RPMI7951 (cell line): ENCODE data around the gene MUCL3. TPM values are rescaled to one million over a fixed set of nuclear protein-coding genes. Genes with fewer than 3 reads are reported as not detected.
"Not testable (repeated sequence)": the region's sequence is repeated elsewhere in the genome, so short reads cannot be mapped to it uniquely, and the experiment has no call there.

ENCODE experiments used
- DNase-seq: peaks from one replicate; pipeline ENCODE4 v3.0.0-alpha.2; 2012; ENCODE audit warnings: low read depth
- total RNA-seq: library from RNA; depleted of rRNA; stranded (reverse); fragments of >200 nt; shearing (Covaris generic); gene quantifications from 2 replicates; pipeline ENCODE4 v1.2.3, GENCODE V29; 2014

MUCL3 gene
- total RNA-seq, 1 experiment from 2014 or later = not detected

- not testable (repeated sequence) for DNase-seq
These were observed 30.3 kb upstream of the MUCL3 start for GRCh38 chr6:30910473-30910872.

- no peak for DNase-seq
These were observed 27.8 kb upstream of the MUCL3 start for GRCh38 chr6:30912746-30913520.

- no peak for DNase-seq
These were observed 27.1 kb upstream of the MUCL3 start for GRCh38 chr6:30913721-30914075.

GRCh38 chr6:30914076-30914853, 26.5 kb upstream of the MUCL3 start, which contains the start of gene VARS2:
Gene VARS2 (plus strand): TSS chr6:30914238. CDS start chr6:30914837, 599 bp downstream.
- peak; percentile 89 for DNase-seq

GRCh38 chr6:30914854-30915590, 25.8 kb upstream of the MUCL3 start:
- no peak for DNase-seq

GRCh38 chr6:30915591-30915946, 25.2 kb upstream of the MUCL3 start:
- peak; percentile 60 for DNase-seq

GRCh38 chr6:30917041-30917440, 23.7 kb upstream of the MUCL3 start:
- no peak for DNase-seq

GRCh38 chr6:30917487-30917886, 23.3 kb upstream of the MUCL3 start:
- DNase-seq = no peak

GRCh38 chr6:30918670-30919069, 22.1 kb upstream of the MUCL3 start:
- no peak for DNase-seq

- no peak for DNase-seq
These were observed 18.3 kb upstream of the MUCL3 start for GRCh38 chr6:30922447-30922852.

- DNase-seq = not testable (repeated sequence)
These were observed 16.6 kb upstream of the MUCL3 start for GRCh38 chr6:30924040-30924627.

GRCh38 chr6:30926644-30927043, 14.1 kb upstream of the MUCL3 start:
- DNase-seq = no peak

- DNase-seq = not testable (repeated sequence)
These were observed 13.7 kb upstream of the MUCL3 start for GRCh38 chr6:30927080-30927479.

- no peak for DNase-seq
These were observed 12.1 kb upstream of the MUCL3 start for GRCh38 chr6:30928677-30929076.

- no peak for DNase-seq
These were observed 10.3 kb upstream of the MUCL3 start for GRCh38 chr6:30930506-30930905.

GRCh38 chr6:30931272-30931671, 9.5 kb upstream of the MUCL3 start:
- DNase-seq = no peak

GRCh38 chr6:30931969-30932645, 8.7 kb upstream of the MUCL3 start, which contains the start of gene SFTA2:
Gene SFTA2 (minus strand): TSS chr6:30932170. CDS start chr6:30932096, 74 bp downstream.
- no peak for DNase-seq

- no peak for DNase-seq
These were observed 8.0 kb upstream of the MUCL3 start for GRCh38 chr6:30932665-30933365.

GRCh38 chr6:30935018-30935417, 5.8 kb upstream of the MUCL3 start:
- DNase-seq = no peak

- no peak for DNase-seq
These were observed 3.5 kb upstream of the MUCL3 start for GRCh38 chr6:30937265-30937664.

- DNase-seq = no peak
These were observed 2.0 kb upstream of the MUCL3 start for GRCh38 chr6:30938730-30939129.
